ENCODE results near the gene ARID1B. TPM values are rescaled to one million over a fixed set of nuclear protein-coding genes. Genes with fewer than 3 reads are reported as not detected.

Gene ARID1B
- total RNA-seq, 1 experiment from 2014 or later: 35.6 TPM

DNA sequence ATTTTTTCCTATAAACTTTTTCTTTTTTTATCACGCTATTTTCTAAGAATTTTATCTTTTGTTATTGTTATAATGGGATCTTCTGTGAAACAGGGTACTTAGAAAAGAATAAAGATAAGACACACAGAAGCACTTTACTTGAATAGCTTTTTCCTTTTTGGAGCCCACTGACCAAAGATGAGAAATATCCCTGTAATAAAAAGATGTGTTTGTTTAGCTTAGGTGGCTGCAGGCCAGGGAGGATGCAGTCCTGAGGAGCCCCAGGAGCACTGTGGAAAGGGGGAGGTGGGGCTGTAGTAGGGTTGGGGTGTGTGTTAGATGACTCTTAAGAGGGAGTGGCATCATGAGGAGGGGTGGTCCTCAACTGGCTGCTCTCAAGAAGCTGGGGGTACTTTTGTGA is 128.6 kb downstream of the ARID1B start:
- TF ChIP-seq SIN3A (IDR thresholded peaks at IDR 0.05; ENCODE audit: low read depth) (no peak), ZNF274 (IDR thresholded peaks at IDR 0.05; ENCODE audit: low read depth, low read length) (no peak), ELF1 (IDR thresholded peaks at IDR 0.05; ENCODE audit: borderline replicate concordance, low read depth) (no peak), SP1 (IDR thresholded peaks at IDR 0.05; ENCODE audit: low read depth) (no peak), FOSL1 (IDR thresholded peaks at IDR 0.05; ENCODE audit: low read depth) (no peak), EGR1 (IDR thresholded peaks at IDR 0.05; ENCODE audit: low read depth) (no peak), TCF7L2 (IDR thresholded peaks at IDR 0.05; ENCODE audit: borderline replicate concordance, extremely low read depth, insufficient read depth, insufficient read length) (no peak), YY1 (IDR thresholded peaks at IDR 0.05; ENCODE audit: extremely low read depth, insufficient replicate concordance, low read depth, low read length) (no peak), EZH2 (IDR thresholded peaks at IDR 0.05) (no peak), CEBPB (IDR thresholded peaks at IDR 0.05; ENCODE audit: low read depth) (no peak), EZH2phosphoT487 (IDR thresholded peaks at IDR 0.05; ENCODE audit: borderline replicate concordance) (no peak), POLR2A (IDR thresholded peaks at IDR 0.05; ENCODE audit: borderline replicate concordance, extremely low read depth, insufficient read depth, insufficient read length) (no peak), ZFX (IDR thresholded peaks at IDR 0.05) (no peak), POLR2AphosphoS5 (IDR thresholded peaks at IDR 0.05; ENCODE audit: low read depth, low read length) (no peak), CBX3 (IDR thresholded peaks at IDR 0.05; ENCODE audit: low read depth) (no peak)
- TF ChIP-seq, protein P1, sequence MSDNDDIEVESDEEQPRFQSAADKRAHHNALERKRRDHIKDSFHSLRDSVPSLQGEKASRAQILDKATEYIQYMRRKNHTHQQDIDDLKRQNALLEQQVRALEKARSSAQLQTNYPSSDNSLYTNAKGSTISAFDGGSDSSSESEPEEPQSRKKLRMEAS (IDR thresholded peaks at IDR 0.05): no peak
- TF ChIP-seq, protein P2, sequence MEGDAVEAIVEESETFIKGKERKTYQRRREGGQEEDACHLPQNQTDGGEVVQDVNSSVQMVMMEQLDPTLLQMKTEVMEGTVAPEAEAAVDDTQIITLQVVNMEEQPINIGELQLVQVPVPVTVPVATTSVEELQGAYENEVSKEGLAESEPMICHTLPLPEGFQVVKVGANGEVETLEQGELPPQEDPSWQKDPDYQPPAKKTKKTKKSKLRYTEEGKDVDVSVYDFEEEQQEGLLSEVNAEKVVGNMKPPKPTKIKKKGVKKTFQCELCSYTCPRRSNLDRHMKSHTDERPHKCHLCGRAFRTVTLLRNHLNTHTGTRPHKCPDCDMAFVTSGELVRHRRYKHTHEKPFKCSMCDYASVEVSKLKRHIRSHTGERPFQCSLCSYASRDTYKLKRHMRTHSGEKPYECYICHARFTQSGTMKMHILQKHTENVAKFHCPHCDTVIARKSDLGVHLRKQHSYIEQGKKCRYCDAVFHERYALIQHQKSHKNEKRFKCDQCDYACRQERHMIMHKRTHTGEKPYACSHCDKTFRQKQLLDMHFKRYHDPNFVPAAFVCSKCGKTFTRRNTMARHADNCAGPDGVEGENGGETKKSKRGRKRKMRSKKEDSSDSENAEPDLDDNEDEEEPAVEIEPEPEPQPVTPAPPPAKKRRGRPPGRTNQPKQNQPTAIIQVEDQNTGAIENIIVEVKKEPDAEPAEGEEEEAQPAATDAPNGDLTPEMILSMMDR (IDR thresholded peaks at IDR 0.05 in 2 of 3, conservative IDR thresholded peaks at IDR 0.05 in 1 of 3; ENCODE audit: borderline replicate concordance in 1 of 3, insufficient read depth in 1 of 3, low read depth in 2 of 3, low read length in 2 of 3): no peak
- Histone ChIP-seq H3K36me3 (ENCODE audit: control insufficient read depth in 1 of 2, insufficient read depth in 2 of 2, low read length in 2 of 2) (no peaks in the 10 kb centered on the region), H3K27ac (ENCODE audit: low read depth, low read length) (no peak overlapping the region), H3K27me3 (ENCODE audit: insufficient read depth, low read length) (no peaks in the 10 kb centered on the region), H3K9me2 (ENCODE audit: insufficient read depth) (no peaks in the 10 kb centered on the region), H3K4me3 (replicated peaks in 1 of 2; ENCODE audit: low read depth in 1 of 2, low read length in 2 of 2) (no peak overlapping the region), H3K9me3 (ENCODE audit: control insufficient read depth in 1 of 2, insufficient read depth in 1 of 2, low read depth in 1 of 2, low read length in 2 of 2) (no peaks in the 10 kb centered on the region), H3K9ac (ENCODE audit: low read length) (no peak overlapping the region), H2AFZ (ENCODE audit: low read depth, low read length, poor library complexity, severe bottlenecking) (no peak overlapping the region), H3K4me2 (ENCODE audit: low read length) (no peak overlapping the region), H4K20me1 (ENCODE audit: insufficient read depth) (no peaks in the 10 kb centered on the region), H3K4me1 (ENCODE audit: control insufficient read depth in 1 of 2, insufficient read depth in 2 of 2, low read length in 2 of 2) (no peaks in the 10 kb centered on the region), H3K79me2 (ENCODE audit: insufficient read depth, low read length) (peaks cover under 1% of the 10 kb centered on the region; the same call in 1 of the 2 replicates)
- intact Hi-C loops (cut with micrococcal nuclease): no loop called here
- BruUV-seq (replicated peaks): no TSS peak
- ChIA-PET CTCF (no interaction called here), RAD21 (ENCODE audit: low non-redundant PET in 1 of 2, low total read pairs in 2 of 2, uncharacterized antibody in 2 of 2, unreplicated experiment in 2 of 2) (no interaction called here), POLR2A (no interaction called here)
- ATAC-seq (no peak), DNase-seq (ENCODE audit: low read depth, low spot score) (no peak)
